IMR-90 (cell line): ENCODE measurements around the gene GLE1. TPM values are rescaled to one million over a fixed set of nuclear protein-coding genes. Genes with fewer than 3 reads are reported as not detected.

ENCODE experiments used
- ATAC-seq: fragments of 200-7000 bp; cut with Tn5 transposase; 2 replicates; pipeline ENCODE4 v1.9.1; 2020; ENCODE audit warnings: low read depth, mild to moderate bottlenecking, moderate library complexity
- BruUV-seq: library from RNA; stranded (reverse); fragments of 400-500 nt; replicated peaks from 2 replicates; lab custom pipeline; 2021; lab: Mats Ljungman, UMichigan
- CTCF ChIA-PET: fragments of 300-600 bp; formaldehyde crosslinking; extraction: SDS; loops from one replicate; lab custom pipeline; 2021; ENCODE audit warnings: antibody characterized with exemption; lab: Yijun Ruan, JAX
- POLR2A ChIA-PET: fragments of 300-600 bp; sonication (Branson Sonifier 250); formaldehyde crosslinking; loops from one replicate; lab custom pipeline; 2022; ENCODE audit warnings: antibody characterized with exemption; ENCODE audit not compliant: unreplicated experiment; lab: Charles Lee
- DNase-seq: peaks from one replicate; pipeline ENCODE4 v3.0.0; 2013
- H2AFZ ChIP-seq: replicated peaks from 2 replicates; pipeline ENCODE3; 2013; ENCODE audit warnings: low read length, mild to moderate bottlenecking; ENCODE audit not compliant: poor library complexity
- H2AK5ac ChIP-seq: 2 replicates; pipeline ENCODE4 v1.6.1; 2013; ENCODE audit warnings: low read depth, low read length, inconsistent platforms
- H2AK9ac ChIP-seq: replicated peaks from 2 replicates; pipeline ENCODE3; 2013; ENCODE audit warnings: mild to moderate bottlenecking, low read depth, low read length, moderate library complexity; ENCODE audit not compliant: poor library complexity
- H2BK120ac ChIP-seq: 2 replicates; pipeline ENCODE4 v1.6.1; 2013; ENCODE audit warnings: low read depth, low read length, inconsistent platforms
- H2BK15ac ChIP-seq: 3 replicates; pipeline ENCODE4 v1.6.1; 2013; ENCODE audit warnings: low read depth, low read length, inconsistent platforms
- H2BK20ac ChIP-seq: 2 replicates; pipeline ENCODE4 v1.6.1; 2013; ENCODE audit warnings: low read depth, mild to moderate bottlenecking, inconsistent platforms, low read length, moderate library complexity
- H2BK5ac ChIP-seq: 2 replicates; pipeline ENCODE4 v1.6.1; 2013; ENCODE audit warnings: mild to moderate bottlenecking, low read depth, low read length, inconsistent platforms; ENCODE audit not compliant: poor library complexity, severe bottlenecking
- H3K14ac ChIP-seq: replicated peaks from 2 replicates; pipeline ENCODE4 v1.6.1; 2013; ENCODE audit warnings: low read depth, low read length, inconsistent platforms
- H3K18ac ChIP-seq: 2 replicates; pipeline ENCODE4 v1.6.1; 2013; ENCODE audit warnings: low read depth, low read length, control low read depth
- H3K23ac ChIP-seq: 2 replicates; pipeline ENCODE4 v1.6.1; 2013; ENCODE audit warnings: low read depth, low read length, inconsistent platforms
- H3K27ac ChIP-seq: 2 replicates; pipeline ENCODE4 v1.5.1; 2013; ENCODE audit warnings: mild to moderate bottlenecking, control low read depth, low read length; ENCODE audit not compliant: insufficient read depth
- H3K27me3 ChIP-seq: 2 replicates; pipeline ENCODE4 v1.6.1; 2013; ENCODE audit warnings: low read length; ENCODE audit not compliant: control insufficient read depth, insufficient read depth
- H3K36me3 ChIP-seq: 2 replicates; pipeline ENCODE4 v1.6.1; 2013; ENCODE audit warnings: low read length, mixed read lengths; ENCODE audit not compliant: control insufficient read depth, insufficient read depth
- H3K4ac ChIP-seq: 2 replicates; pipeline ENCODE4 v1.6.1; 2013; ENCODE audit warnings: low read depth, low read length, inconsistent platforms
- H3K4me1 ChIP-seq: 2 replicates; pipeline ENCODE4 v1.6.1; 2013; ENCODE audit warnings: low read length, mixed read lengths; ENCODE audit not compliant: control insufficient read depth, insufficient read depth
- H3K4me2 ChIP-seq: 2 replicates; pipeline ENCODE4 v1.6.1; 2013; ENCODE audit warnings: low read depth, mild to moderate bottlenecking, control low read depth, low read length, moderate library complexity
- H3K4me3 ChIP-seq: 2 replicates; pipeline ENCODE4 v1.5.1; 2013; ENCODE audit warnings: low read depth, mild to moderate bottlenecking, control low read depth, low read length, moderate library complexity; ENCODE audit not compliant: insufficient read depth
- H3K56ac ChIP-seq: 2 replicates; pipeline ENCODE4 v1.6.1; 2013; ENCODE audit warnings: low read length, inconsistent platforms; ENCODE audit not compliant: insufficient read depth; ENCODE audit errors: extremely low read depth
- H3K79me1 ChIP-seq, 2 experiments: 2 replicates each; pipeline ENCODE4 v1.6.1; 2013; ENCODE audit warnings: low read length in 2 of 2, inconsistent platforms in 1 of 2, low read depth in 1 of 2
- H3K9ac ChIP-seq: 2 replicates; pipeline ENCODE4 v1.6.1; 2013; ENCODE audit warnings: low read depth, low read length, control low read depth
- H3K9me1 ChIP-seq: 2 replicates; pipeline ENCODE4 v1.6.1; 2013; ENCODE audit warnings: low read length, inconsistent platforms; ENCODE audit not compliant: insufficient read depth
- H3K9me3 ChIP-seq: 2 replicates; pipeline ENCODE4 v1.6.1; 2013; ENCODE audit warnings: low read length; ENCODE audit not compliant: control insufficient read depth, insufficient read depth
- H4K20me1 ChIP-seq: 2 replicates; pipeline ENCODE4 v1.6.1; 2013; ENCODE audit warnings: low read length, inconsistent platforms; ENCODE audit not compliant: insufficient read depth
- H4K5ac ChIP-seq: 2 replicates; pipeline ENCODE4 v1.6.1; 2013; ENCODE audit warnings: mild to moderate bottlenecking, low read depth, low read length, control low read depth
- H4K8ac ChIP-seq, 2 experiments: 2 replicates each; pipeline ENCODE4 v1.6.1; 2013; ENCODE audit warnings: low read depth in 2 of 2, low read length in 2 of 2, control low read depth in 1 of 2, inconsistent platforms in 1 of 2
- H4K91ac ChIP-seq: 2 replicates; pipeline ENCODE4 v1.6.1; 2013; ENCODE audit warnings: low read depth, low read length, inconsistent platforms; ENCODE audit not compliant: insufficient read depth
- BHLHE40 ChIP-seq: fragments of 150-350 bp; IDR thresholded peaks from 2 replicates; pipeline ENCODE4 v1.6.1; 2016; ENCODE audit warnings: mild to moderate bottlenecking, low read depth, low read length
- CEBPB ChIP-seq: IDR thresholded peaks from 2 replicates; pipeline ENCODE4 v1.6.1; 2012; ENCODE audit warnings: low read depth, low read length, improper control_type of control experiment
- CHD1 ChIP-seq: IDR thresholded peaks from 2 replicates; pipeline ENCODE4 v1.6.1; 2012; ENCODE audit warnings: low read depth, low read length, improper control_type of control experiment
- CTCF ChIP-seq: conservative IDR thresholded peaks from 2 replicates; pipeline ENCODE4 v1.5.1; 2012; ENCODE audit warnings: mild to moderate bottlenecking, low read depth, low read length, improper control_type of control experiment
- FOS ChIP-seq: fragments of 150-350 bp; IDR thresholded peaks from 2 replicates; pipeline ENCODE4 v1.6.1; 2016; ENCODE audit warnings: low read depth, low read length
- MAFK ChIP-seq: IDR thresholded peaks from 2 replicates; pipeline ENCODE4 v1.6.1; 2012; ENCODE audit warnings: low read depth, low read length, improper control_type of control experiment
- MAZ ChIP-seq: IDR thresholded peaks from 2 replicates; pipeline ENCODE4 v1.6.1; 2012; ENCODE audit warnings: low read depth, mild to moderate bottlenecking, low read length, improper control_type of control experiment, moderate library complexity, borderline replicate concordance
- MXI1 ChIP-seq: IDR thresholded peaks from 2 replicates; pipeline ENCODE4 v1.6.1; 2012; ENCODE audit warnings: low read depth, mild to moderate bottlenecking, low read length, moderate library complexity, borderline replicate concordance
- NFE2L2 ChIP-seq: fragments of 150-350 bp; IDR thresholded peaks from 2 replicates; pipeline ENCODE4 v1.6.1; 2016; ENCODE audit warnings: low read depth, mild to moderate bottlenecking, low read length
- POLR2A ChIP-seq: IDR thresholded peaks from 2 replicates; pipeline ENCODE4 v1.6.1; 2012; ENCODE audit warnings: mild to moderate bottlenecking, low read depth, low read length
- RAD21 ChIP-seq: IDR thresholded peaks from 2 replicates; pipeline ENCODE4 v1.6.1; 2012; ENCODE audit warnings: low read length, improper control_type of control experiment
- RCOR1 ChIP-seq: IDR thresholded peaks from 2 replicates; pipeline ENCODE4 v1.6.1; 2012; ENCODE audit warnings: mild to moderate bottlenecking, low read length, improper control_type of control experiment; ENCODE audit not compliant: insufficient replicate concordance
- RFX5 ChIP-seq: IDR thresholded peaks from 2 replicates; pipeline ENCODE4 v1.8.0; 2012; ENCODE audit warnings: low read depth, mild to moderate bottlenecking, low read length, moderate library complexity
- SMC3 ChIP-seq: fragments of 150-350 bp; IDR thresholded peaks from 2 replicates; pipeline ENCODE4 v1.6.1; 2016; ENCODE audit warnings: low read depth, mild to moderate bottlenecking, antibody characterized with exemption, low read length, moderate library complexity
- USF2 ChIP-seq: fragments of 150-350 bp; IDR thresholded peaks from 2 replicates; pipeline ENCODE4 v1.6.1; 2017; ENCODE audit warnings: mild to moderate bottlenecking, antibody characterized with exemption, low read length, low read depth
- WGBS, 2 experiments: methylation state at CpG; one replicate each; pipeline versions ENCODE4 v1.1.5 to v1.1.7; 2013; ENCODE audit warnings: missing lambda C conversion rate in 2 of 2; ENCODE audit not compliant: insufficient read length in 1 of 2; ENCODE audit errors: extremely low coverage in 2 of 2; 5-methylcytosine and 5-hydroxymethylcytosine counted together
- dilution Hi-C: fragments of 300-500 bp; cut with HindIII; formaldehyde crosslinking; loops from one replicate; pipeline ENCODE4 v1.14.3; 2018; ENCODE audit warnings: low sequenced_read_pairs; ENCODE audit not compliant: unreplicated experiment
- in situ Hi-C: fragments of 300-500 bp; cut with MboI; formaldehyde crosslinking; loops from 3 replicates; pipeline ENCODE4 v1.14.3; 2019; ENCODE audit warnings: low sequenced_read_pairs, inconsistent platforms, mixed read lengths
- intact Hi-C: fragments of 100-400 bp; cut with micrococcal nuclease; formaldehyde crosslinking; loops from 2 replicates; pipeline ENCODE4 v1.10.0; 2022
- polyA plus RNA-seq, 3 experiments: library from polyadenylated mRNA; depleted of rRNA; stranded (reverse); fragments of >200 nt; gene quantifications; 2 replicates each; pipeline ENCODE4 v1.2.3, GENCODE V29; 2012; ENCODE audit warnings: low replicate concordance in 1 of 3
- total RNA-seq: library from RNA; depleted of rRNA; stranded (reverse); fragments of >200 nt; gene quantifications from 2 replicates; pipeline ENCODE4 v1.2.3, GENCODE V29; 2012

GLE1 gene
- total and polyA plus RNA-seq, 2 of the 4 experiments (the other 2 are of a cell fraction) = 14.3 to 39.4 TPM

- Histone ChIP-seq H3K18ac (no peak overlapping the region), H4K5ac (no peak overlapping the region), H3K4me3 (peak overlapping the region; percentile 74), H3K36me3 (peaks cover 17% of the 10 kb centered on the region), H4K8ac (peak overlapping the region in 1 of 2 experiments; percentile 39; a peak in 1 of 4 replicates), H2BK15ac (no peak overlapping the region), H3K23ac (peak overlapping the region; percentile 80; the same call in 1 of the 2 replicates), H3K14ac (no peak overlapping the region), H3K4me2 (peak overlapping the region; percentile 73), H3K27ac (peak overlapping the region; percentile 39; the same call in 1 of the 2 replicates), H2AK5ac (peak overlapping the region; percentile 64; the same call in 1 of the 2 replicates), H2AFZ (peak overlapping the region; percentile 100), H3K9ac (peak overlapping the region; percentile 30), H2BK5ac (peak overlapping the region; percentile 40), H3K56ac (0 out of 2 replicates have a peak overlapping the region, but pooled peaks have one; percentile 28), H3K9me1 (no peaks in the 10 kb centered on the region), H2AK9ac (peak overlapping the region; percentile 87), H3K27me3 (no peaks in the 10 kb centered on the region), H2BK120ac (no peak overlapping the region), H2BK20ac (no peak overlapping the region), H3K9me3 (no peaks in the 10 kb centered on the region), H3K79me1 (peaks cover 13 to 28% of the 10 kb centered on the region in 2 experiments), H3K4ac (peak overlapping the region; percentile 48; the same call in 1 of the 2 replicates), H3K4me1 (peaks cover 6% of the 10 kb centered on the region; the same call in 1 of the 2 replicates), H4K91ac (peak overlapping the region; percentile 60), H4K20me1 (0 out of 2 replicates have a peak, but pooled peaks cover 4% of the 10 kb centered on the region)
- in situ Hi-C loops = no loop called here
- 0% methylated on average over 41 of the region's 48 CpGs; no CpG with 5 or more reads in 1 of the 2 experiments for WGBS, 2 experiments
- BruUV-seq = no TSS peak
- CTCF ChIA-PET = no interaction called here
- intact Hi-C loops = no loop called here
- ATAC-seq (peak; percentile 81), DNase-seq (peak; percentile 58)
- dilution Hi-C loops = no loop called here
- POLR2A ChIA-PET = interaction anchor here (0.5 kb wide), 1 partner anchor 26 kb away, joined by 3 read pairs; no protein-coding TSS in a partner anchor
- TF ChIP-seq USF2 (peak; percentile 60), BHLHE40 (no peak), POLR2A (no peak), RAD21 (no peak), MXI1 (peak; percentile 52; the same call in 1 of the 2 replicates), RCOR1 (no peak), FOS (no peak), CHD1 (no peak), MAZ (peak; percentile 46), MAFK (no peak), SMC3 (no peak), CEBPB (no peak), CTCF (no peak), RFX5 (no peak), NFE2L2 (no peak)
Observed at GRCh38 chr9:128456613-128457061, 47.9 kb upstream of the GLE1 start.
